Skeletal muscle tissue (tissue), 4 donors: ENCODE measurements around the gene ADPRHL1. TPM values are rescaled to one million over a fixed set of nuclear protein-coding genes. Genes with fewer than 3 reads are reported as not detected.
A peak's percentile ranks its signal among the peaks of the same experiment; 100 is the strongest.

Experiments used
- H3K27ac ChIP-seq: one replicate; pipeline ENCODE4 v1.7.0; 2013; ENCODE audit warnings: mild to moderate bottlenecking, low read depth, low read length, inconsistent platforms
- H3K27me3 ChIP-seq, 3 donors: one replicate each; pipeline ENCODE4 v1.7.0; 2013; ENCODE audit warnings: low read length in 3 of 3; ENCODE audit not compliant: control insufficient read depth in 3 of 3, insufficient read depth in 3 of 3
- H3K36me3 ChIP-seq, 3 donors: one replicate each; pipeline ENCODE4 v1.7.0; 2013; ENCODE audit warnings: low read length in 3 of 3; ENCODE audit not compliant: control insufficient read depth in 3 of 3, insufficient read depth in 3 of 3
- H3K4me1 ChIP-seq, 3 donors: one replicate each; pipeline ENCODE4 v1.7.0; 2013; ENCODE audit warnings: low read length in 3 of 3, mild to moderate bottlenecking in 3 of 3; ENCODE audit not compliant: control insufficient read depth in 3 of 3, insufficient read depth in 3 of 3
- H3K4me3 ChIP-seq, 3 donors: one replicate each; pipeline ENCODE4 v1.7.0; 2013; ENCODE audit warnings: low read length in 3 of 3
- H3K9ac ChIP-seq, 3 donors: one replicate each; pipeline ENCODE4 v1.7.0; 2013; ENCODE audit warnings: low read length in 3 of 3, mild to moderate bottlenecking in 3 of 3, moderate library complexity in 2 of 3, low read depth in 1 of 3
- H3K9me3 ChIP-seq, 3 donors: one replicate each; pipeline ENCODE4 v1.7.0; 2013; ENCODE audit warnings: low read length in 3 of 3; ENCODE audit not compliant: control insufficient read depth in 3 of 3
- total RNA-seq: library from RNA; depleted of rRNA; stranded (reverse); fragments of >200 nt; gene quantifications from one replicate; pipeline ENCODE4 v1.2.3, GENCODE V29; 2014
- donor health status: Osteomylitis.

Gene ADPRHL1
- total RNA-seq, 1 donor from 2014 or later = 124 TPM

- H3K27ac ChIP-seq = peak overlapping the region; percentile 64
Observed at GRCh38 chr13:113449693-113450347, 3.5 kb downstream of the ADPRHL1 start.

GRCh38 chr13:113448885-113449692 lies 4.2 kb downstream of the ADPRHL1 start:
- Histone ChIP-seq H3K9me3 (no peaks in the 10 kb centered on the region), H3K36me3 (peaks cover 7 to 16% (median 13%) of the 10 kb centered on the region in 3 donors), H3K4me1 (peaks cover 31 to 56% (median 36%) of the 10 kb centered on the region in 3 donors), H3K9ac (peak overlapping the region; percentile 45 to 76 (median 61)), H3K27ac (peak overlapping the region; percentile 64), H3K4me3 (peak overlapping the region; percentile 65 to 72 (median 69)), H3K27me3 (no peaks in the 10 kb centered on the region)

More at GRCh38 chr13:113449693-113450347, 3.5 kb downstream of the ADPRHL1 start:
- Histone ChIP-seq H3K9ac (peak overlapping the region; percentile 40 to 76 (median 45)), H3K4me1 (peaks cover 31 to 56% (median 36%) of the 10 kb centered on the region in 3 donors), H3K27me3 (no peaks in the 10 kb centered on the region), H3K36me3 (peaks cover 5 to 12% (median 12%) of the 10 kb centered on the region in 3 donors), H3K9me3 (no peaks in the 10 kb centered on the region), H3K4me3 (peak overlapping the region; percentile 58 to 72 (median 69))

GRCh38 chr13:113448545-113448884 lies 4.8 kb downstream of the ADPRHL1 start:
- peaks cover 7 to 16% (median 16%) of the 10 kb centered on the region in 3 donors for H3K36me3 ChIP-seq
- H3K4me1 ChIP-seq = peaks cover 29 to 53% (median 31%) of the 10 kb centered on the region in 3 donors
- H3K9me3 ChIP-seq = no peaks in the 10 kb centered on the region
- H3K27ac ChIP-seq = peak overlapping the region; percentile 64
- H3K9ac ChIP-seq = peak overlapping the region; percentile 45 to 76 (median 61)
- H3K4me3 ChIP-seq = peak overlapping the region; percentile 65 to 69 (median 67)
- no peaks in the 10 kb centered on the region for H3K27me3 ChIP-seq

- no peak overlapping the region for H3K9ac ChIP-seq
- no peaks in the 10 kb centered on the region for H3K27me3 ChIP-seq
- peaks cover 25 to 46% (median 31%) of the 10 kb centered on the region in 3 donors for H3K4me1 ChIP-seq
- no peak overlapping the region for H3K4me3 ChIP-seq
- H3K27ac ChIP-seq = no peak overlapping the region
- H3K36me3 ChIP-seq = peaks cover 7 to 23% (median 21%) of the 10 kb centered on the region in 3 donors
- H3K9me3 ChIP-seq = no peaks in the 10 kb centered on the region
Observed at GRCh38 chr13:113447596-113447995, 5.7 kb downstream of the ADPRHL1 start.

GRCh38 chr13:113446488-113446854 lies 6.8 kb downstream of the ADPRHL1 start:
- H3K4me3 ChIP-seq = no peak overlapping the region
- peaks cover 16 to 32% (median 29%) of the 10 kb centered on the region in 3 donors for H3K36me3 ChIP-seq
- no peak overlapping the region for H3K27ac ChIP-seq
- H3K27me3 ChIP-seq = no peaks in the 10 kb centered on the region
- H3K9me3 ChIP-seq = no peaks in the 10 kb centered on the region
- H3K9ac ChIP-seq = peak overlapping the region in 1 of 3 donors; percentile 16
- peaks cover 25 to 36% (median 27%) of the 10 kb centered on the region in 3 donors for H3K4me1 ChIP-seq

- H3K9me3 ChIP-seq = no peaks in the 10 kb centered on the region
- no peak overlapping the region for H3K27ac ChIP-seq
- H3K4me3 ChIP-seq = no peak overlapping the region
- peak overlapping the region in 1 of 3 donors; percentile 16 for H3K9ac ChIP-seq
- peaks cover 20 to 33% (median 33%) of the 10 kb centered on the region in 3 donors for H3K36me3 ChIP-seq
- H3K4me1 ChIP-seq = peaks cover 23 to 33% (median 24%) of the 10 kb centered on the region in 3 donors
- no peaks in the 10 kb centered on the region for H3K27me3 ChIP-seq
Observed at GRCh38 chr13:113445791-113446487, 7.3 kb downstream of the ADPRHL1 start.

- Histone ChIP-seq H3K9ac (no peak overlapping the region), H3K4me3 (no peak overlapping the region), H3K9me3 (no peaks in the 10 kb centered on the region), H3K36me3 (peaks cover 20 to 37% (median 33%) of the 10 kb centered on the region in 3 donors), H3K4me1 (peaks cover 10 to 17% (median 10%) of the 10 kb centered on the region in 3 donors), H3K27me3 (no peaks in the 10 kb centered on the region), H3K27ac (no peak overlapping the region)
Observed at GRCh38 chr13:113443991-113444390, 9.3 kb downstream of the ADPRHL1 start.

GRCh38 chr13:113442985-113443362 lies 10.3 kb downstream of the ADPRHL1 start:
- Histone ChIP-seq H3K4me3 (no peak overlapping the region), H3K27me3 (no peaks in the 10 kb centered on the region), H3K9ac (no peak overlapping the region), H3K36me3 (peaks cover 20 to 37% (median 37%) of the 10 kb centered on the region in 3 donors), H3K9me3 (no peaks in the 10 kb centered on the region), H3K4me1 (peaks cover 2 to 9% (median 4%) of the 10 kb centered on the region in 3 donors), H3K27ac (no peak overlapping the region)

GRCh38 chr13:113442354-113442984 lies 10.8 kb downstream of the ADPRHL1 start:
- Histone ChIP-seq H3K4me3 (no peak overlapping the region), H3K27ac (no peak overlapping the region), H3K4me1 (peaks cover 2 to 9% (median 4%) of the 10 kb centered on the region in 3 donors), H3K9me3 (no peaks in the 10 kb centered on the region), H3K27me3 (no peaks in the 10 kb centered on the region), H3K36me3 (peaks cover 20 to 37% (median 36%) of the 10 kb centered on the region in 3 donors), H3K9ac (no peak overlapping the region)
